Vagina (tissue), 2 donors: ENCODE measurements around the gene FZD10.

ENCODE experiments used
- CTCF ChIP-seq, 3 experiments: fragments of 450-650 bp in 2 of 3; fragments of 200-600 bp in 1 of 3; sonication (generic) in 1 of 3; IDR thresholded peaks; one replicate each; pipeline ENCODE4 v1.5.1; 2017 to 2019; ENCODE audit warnings: antibody characterized with exemption in 3 of 3, mild to moderate bottlenecking in 2 of 3, moderate library complexity in 2 of 3
- POLR2A ChIP-seq, 2 donors: fragments of 450-650 bp; IDR thresholded peaks; one replicate each; pipeline ENCODE4 v1.6.1; 2017; ENCODE audit warnings: antibody characterized with exemption in 2 of 2, mild to moderate bottlenecking in 2 of 2, moderate library complexity in 2 of 2
- POLR2AphosphoS5 ChIP-seq, 2 donors: sonication (generic); formaldehyde crosslinking; IDR thresholded peaks; one replicate each; pipeline ENCODE4 v1.9.0; 2017; ENCODE audit warnings: antibody characterized with exemption in 2 of 2, mild to moderate bottlenecking in 2 of 2, low read depth in 1 of 2; ENCODE audit not compliant: insufficient read depth in 1 of 2

GRCh38 chr12:130147875-130148596, 14.2 kb upstream of the FZD10 start:
- TF ChIP-seq POLR2AphosphoS5 (IDR thresholded peaks at IDR 0.05; ENCODE audit: insufficient read depth in 1 of 2, low read depth in 1 of 2) (no peak), POLR2A (IDR thresholded peaks at IDR 0.05) (no peak), CTCF (IDR thresholded peaks at IDR 0.05) (no peak)
